Uterus (tissue), 2 donors: ENCODE data around the gene TSPAN9.

ENCODE experiments used
- POLR2A ChIP-seq, 2 donors: fragments of 450-650 bp; IDR thresholded peaks; one replicate each; pipeline ENCODE4 v1.6.1; 2016; ENCODE audit warnings: antibody characterized with exemption in 2 of 2, mild to moderate bottlenecking in 1 of 2, moderate library complexity in 1 of 2
- TF ChIP-seq, protein P1 (sequence below), 4 experiments: fragments of 200-600 bp in 2 of 4; fragments of 450-650 bp in 2 of 4; sonication (generic) in 2 of 4; IDR thresholded peaks; one replicate each; pipeline ENCODE4 v1.5.1; 2016 to 2019; ENCODE audit warnings: antibody characterized with exemption in 4 of 4, mild to moderate bottlenecking in 2 of 4, moderate library complexity in 1 of 4

DNA sequence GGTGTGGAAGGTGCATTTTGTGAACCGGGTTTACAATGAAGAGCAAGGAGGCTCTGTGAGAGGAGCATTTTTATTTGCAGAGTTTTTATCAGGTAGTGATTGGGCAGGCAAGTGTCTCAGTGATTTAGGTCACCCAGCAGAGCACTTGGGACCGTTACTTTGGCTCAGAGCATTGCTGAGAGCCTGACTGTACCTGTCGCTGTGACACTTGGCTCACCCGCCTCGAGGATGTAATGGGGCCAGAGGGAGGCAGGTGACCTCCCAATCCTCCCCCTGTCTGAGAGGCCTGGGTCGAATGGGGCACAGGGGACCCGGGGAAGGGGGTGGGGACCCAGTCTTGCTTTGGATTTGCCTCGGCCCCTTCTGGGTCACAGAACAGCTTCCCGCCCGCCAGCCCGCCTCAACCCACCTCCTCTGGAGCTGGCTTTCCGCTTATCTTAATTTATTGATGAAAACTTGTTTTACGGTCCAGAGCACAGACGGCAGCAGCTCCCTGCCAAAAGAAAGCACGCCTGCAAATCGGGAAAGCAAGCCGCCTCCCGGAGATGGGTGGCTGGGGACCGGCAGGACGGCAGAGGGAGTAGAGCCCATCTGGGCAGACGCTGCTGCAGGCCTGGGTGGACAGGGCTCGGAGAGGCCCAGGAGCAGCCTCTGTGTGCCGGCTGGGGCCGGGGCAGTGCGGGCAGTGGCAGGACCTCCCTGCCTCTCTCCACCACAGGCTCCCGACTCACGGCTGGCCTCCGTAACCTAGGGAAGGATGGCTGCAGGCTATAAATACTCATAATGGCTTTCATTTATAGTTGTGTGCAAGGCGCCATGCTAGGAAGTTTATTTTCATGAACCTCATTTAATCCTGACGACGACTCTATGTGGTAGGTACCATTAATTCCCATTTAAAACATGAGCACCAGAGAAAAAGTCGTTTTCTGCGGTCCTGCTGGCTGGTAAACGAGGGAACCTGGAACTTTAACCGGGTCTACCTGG lies 187.1 kb downstream of the TSPAN9 start:
- TF ChIP-seq, protein P1, sequence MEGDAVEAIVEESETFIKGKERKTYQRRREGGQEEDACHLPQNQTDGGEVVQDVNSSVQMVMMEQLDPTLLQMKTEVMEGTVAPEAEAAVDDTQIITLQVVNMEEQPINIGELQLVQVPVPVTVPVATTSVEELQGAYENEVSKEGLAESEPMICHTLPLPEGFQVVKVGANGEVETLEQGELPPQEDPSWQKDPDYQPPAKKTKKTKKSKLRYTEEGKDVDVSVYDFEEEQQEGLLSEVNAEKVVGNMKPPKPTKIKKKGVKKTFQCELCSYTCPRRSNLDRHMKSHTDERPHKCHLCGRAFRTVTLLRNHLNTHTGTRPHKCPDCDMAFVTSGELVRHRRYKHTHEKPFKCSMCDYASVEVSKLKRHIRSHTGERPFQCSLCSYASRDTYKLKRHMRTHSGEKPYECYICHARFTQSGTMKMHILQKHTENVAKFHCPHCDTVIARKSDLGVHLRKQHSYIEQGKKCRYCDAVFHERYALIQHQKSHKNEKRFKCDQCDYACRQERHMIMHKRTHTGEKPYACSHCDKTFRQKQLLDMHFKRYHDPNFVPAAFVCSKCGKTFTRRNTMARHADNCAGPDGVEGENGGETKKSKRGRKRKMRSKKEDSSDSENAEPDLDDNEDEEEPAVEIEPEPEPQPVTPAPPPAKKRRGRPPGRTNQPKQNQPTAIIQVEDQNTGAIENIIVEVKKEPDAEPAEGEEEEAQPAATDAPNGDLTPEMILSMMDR (IDR thresholded peaks at IDR 0.05), result no peak
- no peak for TF ChIP-seq POLR2A (IDR thresholded peaks at IDR 0.05)
